ENCODE data around the gene TEX264. TPM values are rescaled to one million over a fixed set of nuclear protein-coding genes. Genes with fewer than 3 reads are reported as not detected.

TEX264 gene
- total and polyA plus RNA-seq, 2 donors (not counting 1 experiment from before 2014, with no cell fraction given), result 34.3 to 51.0 TPM

- Histone ChIP-seq H3K9ac (ENCODE audit: insufficient read depth, low read length) (no peak overlapping the region), H3K79me2 (ENCODE audit: control insufficient read depth, insufficient read depth, low read length) (no peaks in the 10 kb centered on the region), H2AFZ (ENCODE audit: low read length) (no peak overlapping the region), H3K4me1 (ENCODE audit: control insufficient read depth, extremely low read depth, insufficient read depth, low read length) (peaks cover 13% of the 10 kb centered on the region), H3K4me3 (replicated peaks in 1 of 4; ENCODE audit: control extremely low read depth in 1 of 4, insufficient read depth in 1 of 4, low read depth in 3 of 4, low read length in 4 of 4) (no peak overlapping the region), H3K4me2 (ENCODE audit: extremely low read depth, insufficient read depth, low read length) (no peak overlapping the region), H4K20me1 (ENCODE audit: control insufficient read depth, extremely low read depth, insufficient read depth, low read length) (no peaks in the 10 kb centered on the region), H3K36me3 (ENCODE audit: control insufficient read depth, insufficient read depth, low read length) (no peaks in the 10 kb centered on the region), H3K9me3 (ENCODE audit: control insufficient read depth, insufficient read depth, low read depth, low read length) (no peaks in the 10 kb centered on the region), H3K27me3 (ENCODE audit: control insufficient read depth, insufficient read depth, low read length) (no peaks in the 10 kb centered on the region), H3K27ac (ENCODE audit: insufficient read depth, low read length) (no peak overlapping the region)
- TF ChIP-seq CTCF (conservative IDR thresholded peaks at IDR 0.05 in 1 of 2, IDR thresholded peaks at IDR 0.05 in 1 of 2; ENCODE audit: low read depth in 1 of 2, low read length in 2 of 2), result no peak
- no peak for TF ChIP-seq EZH2 (IDR thresholded peaks at IDR 0.05; ENCODE audit: low read length, missing control alignments)
- DNase-seq (ENCODE audit: low read depth in 2 of 2), result peak in 1 of 2 donors; percentile 50
These were observed 2.3 kb upstream of the TEX264 start for GRCh38 chr3:51668756-51669155.

GRCh38 chr3:51669241-51670052 lies 1.6 kb upstream of the TEX264 start:
- Histone ChIP-seq H3K27ac (ENCODE audit: insufficient read depth, low read length) (no peak overlapping the region), H3K36me3 (ENCODE audit: control insufficient read depth, insufficient read depth, low read length) (no peaks in the 10 kb centered on the region), H3K9me3 (ENCODE audit: control insufficient read depth, insufficient read depth, low read depth, low read length) (no peaks in the 10 kb centered on the region), H3K4me2 (ENCODE audit: extremely low read depth, insufficient read depth, low read length) (no peak overlapping the region), H3K27me3 (ENCODE audit: control insufficient read depth, insufficient read depth, low read length) (no peaks in the 10 kb centered on the region), H3K79me2 (ENCODE audit: control insufficient read depth, insufficient read depth, low read length) (no peaks in the 10 kb centered on the region), H4K20me1 (ENCODE audit: control insufficient read depth, extremely low read depth, insufficient read depth, low read length) (no peaks in the 10 kb centered on the region), H3K4me3 (replicated peaks in 1 of 4; ENCODE audit: control extremely low read depth in 1 of 4, insufficient read depth in 1 of 4, low read depth in 3 of 4, low read length in 4 of 4) (no peak overlapping the region), H3K9ac (ENCODE audit: insufficient read depth, low read length) (no peak overlapping the region), H2AFZ (ENCODE audit: low read length) (no peak overlapping the region), H3K4me1 (ENCODE audit: control insufficient read depth, extremely low read depth, insufficient read depth, low read length) (peaks cover 13% of the 10 kb centered on the region)
- no peak for TF ChIP-seq EZH2 (IDR thresholded peaks at IDR 0.05; ENCODE audit: low read length, missing control alignments)
- peak; percentile 98 to 99 for TF ChIP-seq CTCF (conservative IDR thresholded peaks at IDR 0.05 in 1 of 2, IDR thresholded peaks at IDR 0.05 in 1 of 2; ENCODE audit: low read depth in 1 of 2, low read length in 2 of 2)
- peak; percentile 72 to 80 for DNase-seq (ENCODE audit: low read depth in 2 of 2)

GRCh38 chr3:51670053-51670822 lies 814 bp upstream of the TEX264 start:
- H3K4me1 ChIP-seq (ENCODE audit: control insufficient read depth, extremely low read depth, insufficient read depth, low read length), result peaks cover 13% of the 10 kb centered on the region
- no peaks in the 10 kb centered on the region for H3K27me3 ChIP-seq (ENCODE audit: control insufficient read depth, insufficient read depth, low read length)
- peak overlapping the region; percentile 75 for H3K4me2 ChIP-seq (ENCODE audit: extremely low read depth, insufficient read depth, low read length)
- no peaks in the 10 kb centered on the region for H3K79me2 ChIP-seq (ENCODE audit: control insufficient read depth, insufficient read depth, low read length)
- TF ChIP-seq CTCF (conservative IDR thresholded peaks at IDR 0.05 in 1 of 2, IDR thresholded peaks at IDR 0.05 in 1 of 2; ENCODE audit: low read depth in 1 of 2, low read length in 2 of 2) (no peak), EZH2 (IDR thresholded peaks at IDR 0.05; ENCODE audit: low read length, missing control alignments) (no peak)
- no peaks in the 10 kb centered on the region for H3K9me3 ChIP-seq (ENCODE audit: control insufficient read depth, insufficient read depth, low read depth, low read length)
- H3K9ac ChIP-seq (ENCODE audit: insufficient read depth, low read length), result no peak overlapping the region
- DNase-seq (ENCODE audit: low read depth in 2 of 2), result no peak
- no peaks in the 10 kb centered on the region for H4K20me1 ChIP-seq (ENCODE audit: control insufficient read depth, extremely low read depth, insufficient read depth, low read length)
- no peak overlapping the region for H3K27ac ChIP-seq (ENCODE audit: insufficient read depth, low read length)
- H2AFZ ChIP-seq (ENCODE audit: low read length), result peak overlapping the region; percentile 29
- H3K4me3 ChIP-seq (replicated peaks in 1 of 4; ENCODE audit: control extremely low read depth in 1 of 4, insufficient read depth in 1 of 4, low read depth in 3 of 4, low read length in 4 of 4), result peak overlapping the region in 3 of 4 experiments; percentile 53 to 96 (median 79)
- H3K36me3 ChIP-seq (ENCODE audit: control insufficient read depth, insufficient read depth, low read length), result no peaks in the 10 kb centered on the region

Measured in fibroblast of lung (primary cell).